Stimulated activated CD4-positive, alpha-beta T cell treated with anti-CD3 and anti-CD28 coated beads, TNF-alpha, amount 100 ng/mL, for 48 hours (primary cell): ENCODE results near the gene DCAF16.

Experiments used
- DNase-seq, 3 donors: peaks; one replicate each; pipeline ENCODE4 v3.0.0-alpha.2; 2020; ENCODE audit warnings: low read depth in 3 of 3

Gene DCAF16

GRCh38 chr4:17781300-17782287, 29.0 kb downstream of the DCAF16 start, which contains the start of gene FAM184B:
Gene FAM184B, minus strand, starts transcription at chr4:17781621. Its CDS starts 322 bp downstream, at chr4:17781299.
- DNase-seq, result no peak

- DNase-seq, result no peak
Observed at GRCh38 chr4:17780501-17781299, 29.9 kb downstream of the DCAF16 start.

- no peak for DNase-seq
Observed at GRCh38 chr4:17778431-17778830, 32.1 kb downstream of the DCAF16 start.

- no peak for DNase-seq
Observed at GRCh38 chr4:17773135-17773698, 37.3 kb downstream of the DCAF16 start.

GRCh38 chr4:17771284-17771908, 39.2 kb downstream of the DCAF16 start:
- no peak for DNase-seq

- DNase-seq, result no peak
Observed at GRCh38 chr4:17770845-17771244, 39.7 kb downstream of the DCAF16 start.

GRCh38 chr4:17769406-17770174, 41.0 kb downstream of the DCAF16 start:
- DNase-seq, result no peak

GRCh38 chr4:17766826-17767458, 43.6 kb downstream of the DCAF16 start:
- no peak for DNase-seq

GRCh38 chr4:17765514-17766286, 44.9 kb downstream of the DCAF16 start:
- DNase-seq, result no peak

- DNase-seq, result no peak
Observed at GRCh38 chr4:17763931-17764330, 46.6 kb downstream of the DCAF16 start.

- no peak for DNase-seq
Observed at GRCh38 chr4:17763416-17763815, 47.1 kb downstream of the DCAF16 start.

GRCh38 chr4:17762726-17763125, 47.8 kb downstream of the DCAF16 start:
- no peak for DNase-seq

- no peak for DNase-seq
Observed at GRCh38 chr4:17761062-17761461, 49.5 kb downstream of the DCAF16 start.

GRCh38 chr4:17760626-17761025, 49.9 kb downstream of the DCAF16 start:
- DNase-seq, result no peak

GRCh38 chr4:17758485-17758884, 52.1 kb downstream of the DCAF16 start:
- DNase-seq, result no peak

- no peak for DNase-seq
Observed at GRCh38 chr4:17757621-17758020, 52.9 kb downstream of the DCAF16 start.

- DNase-seq, result no peak
Observed at GRCh38 chr4:17753646-17754045, 56.9 kb downstream of the DCAF16 start.
